GM23338 (cell line): ENCODE results near the gene MYLK. TPM values are rescaled to one million over a fixed set of nuclear protein-coding genes. Genes with fewer than 3 reads are reported as not detected.

Experiments
- ATAC-seq: fragments of 200-7000 bp; cut with Tn5 transposase; 3 replicates; pipeline ENCODE4 v1.9.1; 2020
- DNase-seq: peaks from one replicate; pipeline ENCODE4 v3.0.0-alpha.2; 2015; ENCODE audit warnings: low spot score
- H2AFZ ChIP-seq: fragments of 200-600 bp; sonication (generic); 2 replicates; pipeline ENCODE4 v1.8.0; 2016; ENCODE audit warnings: antibody characterized with exemption, mild to moderate bottlenecking, moderate library complexity
- H3F3A ChIP-seq: fragments of 200-600 bp; sonication (generic); replicated peaks from 2 replicates; pipeline ENCODE4 v1.8.0; 2017; ENCODE audit warnings: antibody characterized with exemption, mixed run types, low read depth
- H3K27ac ChIP-seq: fragments of 200-600 bp; sonication (generic); 2 replicates; pipeline ENCODE4 v1.6.1; 2016; ENCODE audit warnings: low read depth
- H3K27me3 ChIP-seq: fragments of 200-600 bp; sonication (generic); 2 replicates; pipeline ENCODE4 v1.8.0; 2016; ENCODE audit warnings: mild to moderate bottlenecking, mixed run types, moderate library complexity; ENCODE audit not compliant: insufficient read depth
- H3K36me3 ChIP-seq: fragments of 200-600 bp; sonication (generic); 2 replicates; pipeline ENCODE4 v1.8.0; 2016; ENCODE audit warnings: mild to moderate bottlenecking; ENCODE audit not compliant: insufficient read depth
- H3K4me1 ChIP-seq: fragments of 200-600 bp; sonication (generic); 2 replicates; pipeline ENCODE4 v1.8.0; 2016; ENCODE audit warnings: mild to moderate bottlenecking, moderate library complexity; ENCODE audit not compliant: insufficient read depth
- H3K4me2 ChIP-seq: fragments of 200-600 bp; sonication (generic); 2 replicates; pipeline ENCODE4 v1.7.1; 2017; ENCODE audit warnings: mixed run types
- H3K4me3 ChIP-seq: fragments of 200-600 bp; sonication (generic); 2 replicates; pipeline ENCODE4 v1.6.1; 2016; ENCODE audit warnings: mixed run types
- H3K79me2 ChIP-seq: fragments of 200-600 bp; sonication (generic); replicated peaks from 2 replicates; pipeline ENCODE4 v1.8.0; 2017; ENCODE audit warnings: mild to moderate bottlenecking; ENCODE audit not compliant: insufficient read depth
- H3K9me2 ChIP-seq: fragments of 200-600 bp; sonication (generic); 2 replicates; pipeline ENCODE4 v1.8.0; 2017; ENCODE audit not compliant: insufficient read depth
- H4K20me1 ChIP-seq: fragments of 200-600 bp; sonication (generic); replicated peaks from 2 replicates; pipeline ENCODE4 v1.8.0; 2017; ENCODE audit warnings: mild to moderate bottlenecking; ENCODE audit not compliant: insufficient read depth
- H3K27ac Mint-ChIP-seq: 2 replicates; pipeline ENCODE4 v1.8.0; 2020; ENCODE audit warnings: inconsistent platforms, mild to moderate bottlenecking, moderate library complexity, mixed read lengths
- H3K27me3 Mint-ChIP-seq: 3 replicates; pipeline ENCODE4 v1.8.0; 2022; ENCODE audit warnings: low read depth, mild to moderate bottlenecking, moderate library complexity, mixed read lengths, inconsistent platforms; ENCODE audit not compliant: insufficient read depth, poor library complexity
- H3K36me3 Mint-ChIP-seq: 3 replicates; pipeline ENCODE4 v1.8.0; 2021; ENCODE audit warnings: low read depth, mild to moderate bottlenecking, inconsistent platforms, moderate library complexity, mixed read lengths
- H3K4me1 Mint-ChIP-seq: 3 replicates; pipeline ENCODE4 v1.8.0; 2020; ENCODE audit warnings: mild to moderate bottlenecking, inconsistent platforms, mixed read lengths
- H3K4me3 Mint-ChIP-seq: 3 replicates; pipeline ENCODE4 v1.8.0; 2021; ENCODE audit warnings: moderate library complexity, mild to moderate bottlenecking, inconsistent platforms, mixed read lengths
- H3K9me3 Mint-ChIP-seq: 3 replicates; pipeline ENCODE4 v1.8.0; 2020; ENCODE audit warnings: moderate library complexity, mild to moderate bottlenecking, inconsistent platforms, mixed read lengths
- CREB1 ChIP-seq: fragments of 250-450 bp; sonication (Bioruptor Pico); IDR thresholded peaks from 2 replicates; pipeline ENCODE4 v1.5.0; 2020; ENCODE audit warnings: low read depth, mild to moderate bottlenecking, moderate library complexity
- CTCF ChIP-seq, 2 experiments: fragments of 200-600 bp in 1 of 2; sonication (generic) in 1 of 2; conservative IDR thresholded peaks; 2 replicates each; pipeline versions ENCODE4 v1.5.1 to v1.6.1; 2016 to 2017; ENCODE audit warnings: antibody characterized with exemption in 2 of 2, low read depth in 2 of 2, mild to moderate bottlenecking in 2 of 2, moderate library complexity in 1 of 2
- ETS1 ChIP-seq: IDR thresholded peaks from 2 replicates; pipeline ENCODE4 v1.6.1; 2016; ENCODE audit warnings: antibody characterized with exemption
- EZH2 ChIP-seq: fragments of 200-600 bp; sonication (generic); IDR thresholded peaks from one replicate; pipeline ENCODE4 v1.8.0; 2017; ENCODE audit warnings: antibody characterized with exemption, mild to moderate bottlenecking, low read depth; ENCODE audit not compliant: unreplicated experiment
- EZH2phosphoT487 ChIP-seq: fragments of 200-600 bp; sonication (generic); IDR thresholded peaks from one replicate; pipeline ENCODE4 v1.8.1; 2018; ENCODE audit warnings: antibody characterized with exemption; ENCODE audit not compliant: unreplicated experiment
- JUNB ChIP-seq: IDR thresholded peaks from one replicate; pipeline ENCODE4 v1.6.1; 2016; ENCODE audit warnings: antibody characterized with exemption; ENCODE audit not compliant: unreplicated experiment
- NANOG ChIP-seq: IDR thresholded peaks from 2 replicates; pipeline ENCODE4 v1.6.1; 2016; ENCODE audit warnings: antibody characterized with exemption, borderline replicate concordance
- POLR2AphosphoS5 ChIP-seq: IDR thresholded peaks from 2 replicates; pipeline ENCODE4 v1.6.1; 2016; ENCODE audit warnings: antibody characterized with exemption, low read depth
- REST ChIP-seq: IDR thresholded peaks from one replicate; pipeline ENCODE4 v1.6.1; 2018; ENCODE audit warnings: antibody characterized with exemption; ENCODE audit not compliant: unreplicated experiment
- STAT1 ChIP-seq: IDR thresholded peaks from one replicate; pipeline ENCODE4 v1.6.1; 2016; ENCODE audit warnings: antibody characterized with exemption; ENCODE audit not compliant: unreplicated experiment
- ZNF114 ChIP-seq: fragments of 250-450 bp; sonication (Bioruptor Pico); IDR thresholded peaks from 2 replicates; pipeline ENCODE4 v1.5.0; 2020; ENCODE audit warnings: mild to moderate bottlenecking, moderate library complexity
- ZNF331 ChIP-seq: fragments of 250-450 bp; sonication (Bioruptor Pico); IDR thresholded peaks from 2 replicates; pipeline ENCODE4 v1.5.0; 2020; ENCODE audit warnings: low read depth, mild to moderate bottlenecking, moderate library complexity
- ZNF462 ChIP-seq: fragments of 250-450 bp; sonication (Bioruptor Pico); IDR thresholded peaks from 2 replicates; pipeline ENCODE4 v1.5.0; 2020; ENCODE audit warnings: mild to moderate bottlenecking, moderate library complexity
- polyA plus RNA-seq: library from polyadenylated mRNA; unstranded; fragments of >200 nt; fragmentation: Nextera tagmentation; extraction: Ambion mirVana; gene quantifications from 2 replicates; pipeline ENCODE4 v1.2.1, GENCODE V29; 2016
- total RNA-seq: library from RNA; depleted of rRNA; stranded (reverse); fragments of >200 nt; shearing (Covaris generic); gene quantifications from 2 replicates; pipeline ENCODE4 v1.2.3, GENCODE V29; 2014

The MYLK gene
- total and polyA plus RNA-seq, 2 experiments from 2014 or later = 11.5 to 17.9 TPM

GRCh38 chr3:123623346-123623880 lies 260.7 kb downstream of the MYLK start:
- Histone ChIP-seq H3K4me2 (no peak overlapping the region), H3K36me3 (no peaks in the 10 kb centered on the region), H3K9me2 (no peaks in the 10 kb centered on the region), H2AFZ (no peak overlapping the region), H3K4me3 (no peak overlapping the region), H3K79me2 (no peaks in the 10 kb centered on the region), H3K27me3 (no peaks in the 10 kb centered on the region), H3K27ac (no peak overlapping the region), H3F3A (no peaks in the 10 kb centered on the region), H3K4me1 (peaks cover 9% of the 10 kb centered on the region; the same call in 1 of the 2 replicates), H4K20me1 (no peaks in the 10 kb centered on the region)
- H3K4me3 Mint-ChIP-seq = no peak overlapping the region
- peaks cover 18% of the 10 kb centered on the region for H3K4me1 Mint-ChIP-seq
- DNase-seq (no peak), ATAC-seq (no peak)
- TF ChIP-seq EZH2 = no peak
- TF ChIP-seq EZH2phosphoT487 = no peak
- TF ChIP-seq JUNB = no peak
- no peak for TF ChIP-seq NANOG
- TF ChIP-seq ZNF331 = no peak
- TF ChIP-seq ZNF462 (CRISPR knock-in tag) = no peak
- TF ChIP-seq CREB1 = no peak
- no peak for TF ChIP-seq CTCF (conservative IDR thresholded peaks at IDR 0.05; ENCODE audit: low read depth in 2 of 2)
- no peak for TF ChIP-seq REST
- no peak for TF ChIP-seq POLR2AphosphoS5
- no peak for TF ChIP-seq ETS1
- no peak for TF ChIP-seq STAT1
- no peak for TF ChIP-seq ZNF114 (CRISPR knock-in tag)
- H3K27ac Mint-ChIP-seq = no peak overlapping the region
- no peaks in the 10 kb centered on the region; the same call in 2 of the 3 replicates for H3K9me3 Mint-ChIP-seq
- peaks cover 6% of the 10 kb centered on the region for H3K27me3 Mint-ChIP-seq
- H3K36me3 Mint-ChIP-seq = peaks cover 3% of the 10 kb centered on the region; the same call in 2 of the 3 replicates
